Body of pancreas (tissue), 4 donors: Measurements from ENCODE around the gene SNIP1. TPM values are rescaled to one million over a fixed set of nuclear protein-coding genes. Genes with fewer than 3 reads are reported as not detected.
"Not testable (repeated sequence)": the region's sequence is repeated elsewhere in the genome, so short reads cannot be mapped to it uniquely, and the experiment has no call there.

Source experiments
- ATAC-seq: fragments of 150-250 bp; one replicate; pipeline ENCODE4 v1.9.1; 2016
- DNase-seq, 4 donors: peaks; one replicate each; pipeline ENCODE4 v3.0.0-alpha.2; 2019
- H3K27ac ChIP-seq, 4 donors: fragments of 200-600 bp; sonication (generic); 1 replicate in 3 of 4; 2 replicates in 1 of 4; pipeline versions ENCODE4 v1.5.1 to v1.6.1; 2016 to 2019; ENCODE audit warnings: mild to moderate bottlenecking in 1 of 4, mixed read lengths in 1 of 4, moderate library complexity in 1 of 4
- H3K27me3 ChIP-seq, 2 donors: fragments of 200-600 bp; sonication (generic); one replicate each; pipeline ENCODE4 v1.6.0; 2016; ENCODE audit warnings: mild to moderate bottlenecking in 1 of 2
- H3K36me3 ChIP-seq, 2 donors: fragments of 200-600 bp; sonication (generic); replicated peaks in 1 of 2; 2 replicates each; pipeline ENCODE4 v1.5.1; 2016; ENCODE audit warnings: low read depth in 2 of 2; ENCODE audit not compliant: insufficient read depth in 1 of 2
- H3K4me1 ChIP-seq: fragments of 200-600 bp; sonication (generic); one replicate; pipeline ENCODE4 v1.6.0; 2016
- H3K4me3 ChIP-seq, 2 donors: fragments of 200-600 bp; sonication (generic); 1 replicate in 1 of 2; 2 replicates in 1 of 2; pipeline ENCODE4 v1.5.1; 2016 to 2019
- H3K9me3 ChIP-seq, 3 donors: fragments of 200-600 bp; sonication (generic); 1 replicate in 2 of 3; 2 replicates in 1 of 3; pipeline ENCODE4 v1.5.1; 2016
- CTCF ChIP-seq, 7 experiments: fragments of 450-650 bp in 4 of 7; fragments of 200-600 bp in 3 of 7; sonication (generic) in 3 of 7; IDR thresholded peaks; one replicate each; pipeline ENCODE4 v1.5.1; 2016 to 2019; ENCODE audit warnings: antibody characterized with exemption in 7 of 7
- POLR2A ChIP-seq, 3 donors: fragments of 450-650 bp; IDR thresholded peaks; one replicate each; pipeline ENCODE4 v1.6.1; 2016; ENCODE audit warnings: antibody characterized with exemption in 3 of 3, mild to moderate bottlenecking in 2 of 3
- WGBS, 2 donors: methylation state at CpG; one replicate each; pipeline ENCODE4 v1.1.5; 2017; 5-methylcytosine and 5-hydroxymethylcytosine counted together
- intact Hi-C: fragments of 100-400 bp; cut with DNase I; formaldehyde crosslinking; loops from one replicate; pipeline ENCODE4 v1.15.1; 2023
- total RNA-seq, 2 donors: library from RNA; depleted of rRNA; stranded (reverse); fragments of >200 nt; gene quantifications; one replicate each; pipeline ENCODE4 v1.1.0, GENCODE V29; 2016

SNIP1 gene
- total RNA-seq, 2 donors from 2014 or later, result 7.0 to 33.9 TPM

- Histone ChIP-seq H3K27ac (peak overlapping the region in 3 of 4 donors; percentile 33 to 89 (median 84)), H3K4me1 (peaks cover 23% of the 10 kb centered on the region), H3K36me3 (peaks cover 0 to 7% of the 10 kb centered on the region in 2 donors), H3K9me3 (no peaks in the 10 kb centered on the region), H3K4me3 (peak overlapping the region in 1 of 2 donors; percentile 68), H3K27me3 (no peaks in the 10 kb centered on the region)
- DNase-seq, result no peak
- intact Hi-C loops, result no loop called here
- ATAC-seq, result no peak
- TF ChIP-seq POLR2A (IDR thresholded peaks at IDR 0.05) (no peak), CTCF (IDR thresholded peaks at IDR 0.05) (no peak)
- WGBS, 2 donors, result 0% methylated on average over 3 of the region's 3 CpGs
Observed at GRCh38 chr1:37596182-37596667, 42.1 kb upstream of the SNIP1 start.

- Histone ChIP-seq H3K27me3 (no peaks in the 10 kb centered on the region), H3K4me1 (peaks cover 23% of the 10 kb centered on the region), H3K4me3 (peak within 1 kb of the TSS; percentile 33 to 68), H3K27ac (peak within 1 kb of the TSS; percentile 18 to 89 (median 58)), H3K9me3 (no peaks in the 10 kb centered on the region), H3K36me3 (peaks cover 0 to 10% of the 10 kb centered on the region in 2 donors)
- TF ChIP-seq CTCF (IDR thresholded peaks at IDR 0.05) (no peak), POLR2A (IDR thresholded peaks at IDR 0.05) (peak in 2 of 3 donors; percentile 85 to 89)
- ATAC-seq (peak; percentile 100), DNase-seq (peak; percentile 97 to 98 (median 98))
- WGBS, 2 donors, result 0% methylated on average over 33 to 50 of the region's 51 CpGs
- intact Hi-C loops, result no loop called here
Observed at GRCh38 chr1:37595440-37596181, 41.5 kb upstream of the SNIP1 start, which contains the start of gene GNL2. Gene GNL2, minus strand, starts transcription at chr1:37595937. Its CDS starts 115 bp downstream, at chr1:37595822.

GRCh38 chr1:37593726-37594125, 39.6 kb upstream of the SNIP1 start:
- Histone ChIP-seq H3K9me3 (no peaks in the 10 kb centered on the region), H3K27me3 (no peaks in the 10 kb centered on the region), H3K4me1 (peaks cover 23% of the 10 kb centered on the region), H3K4me3 (no peak overlapping the region), H3K36me3 (peaks cover 0 to 19% of the 10 kb centered on the region in 2 donors), H3K27ac (no peak overlapping the region)
- TF ChIP-seq CTCF (IDR thresholded peaks at IDR 0.05), result no peak
- no peak for TF ChIP-seq POLR2A (IDR thresholded peaks at IDR 0.05)
- ATAC-seq (no peak), DNase-seq (no peak)
- 84 to 90% methylated on average over 6 of the region's 6 CpGs for WGBS, 2 donors
- intact Hi-C loops, result no loop called here

GRCh38 chr1:37588939-37589338, 34.8 kb upstream of the SNIP1 start:
- Histone ChIP-seq H3K27ac (no peak overlapping the region), H3K9me3 (no peaks in the 10 kb centered on the region), H3K4me1 (peaks cover 5% of the 10 kb centered on the region), H3K36me3 (peaks cover 0 to 42% of the 10 kb centered on the region in 2 donors), H3K4me3 (no peak overlapping the region), H3K27me3 (no peaks in the 10 kb centered on the region)
- no peak for DNase-seq
- intact Hi-C loops, result no loop called here
- TF ChIP-seq CTCF (IDR thresholded peaks at IDR 0.05) (no peak), POLR2A (IDR thresholded peaks at IDR 0.05) (no peak)
- 89 to 95% methylated on average over 2 of the region's 2 CpGs for WGBS, 2 donors
- no peak for ATAC-seq

GRCh38 chr1:37584544-37584943, 30.5 kb upstream of the SNIP1 start:
- H3K27ac ChIP-seq, DNase-seq, H3K4me3 ChIP-seq, H3K9me3 ChIP-seq, ATAC-seq, intact Hi-C loops, H3K4me1 ChIP-seq, H3K27me3 ChIP-seq: not testable (repeated sequence)
- peaks cover 6 to 48% of the 10 kb centered on the region in 2 donors for H3K36me3 ChIP-seq
- 75 to 85% methylated on average over 4 of the region's 4 CpGs for WGBS, 2 donors
